ENCODE measurements around the gene APEH. TPM values are rescaled to one million over a fixed set of nuclear protein-coding genes. Genes with fewer than 3 reads are reported as not detected.

The APEH gene
- total RNA-seq, 1 experiment from 2014 or later: 215 TPM

GRCh38 chr3:49673121-49673714, 933 bp upstream of the APEH start:
- H4K5ac ChIP-seq (ENCODE audit: insufficient read length, low read depth, low read length): no peak overlapping the region
- no peaks in the 10 kb centered on the region; the same call in 1 of the 2 replicates for H3K79me2 ChIP-seq (ENCODE audit: insufficient read depth, low read length)
- peaks cover 4% of the 10 kb centered on the region for H3K79me1 ChIP-seq (ENCODE audit: insufficient read depth, low read depth, low read length, poor library complexity, severe bottlenecking)
- H2BK12ac ChIP-seq (ENCODE audit: insufficient read length, low read depth, low read length): no peak overlapping the region
- peaks cover 8% of the 10 kb centered on the region for H3K23me2 ChIP-seq (ENCODE audit: insufficient read length, low read depth, low read length, poor library complexity, severe bottlenecking)
- peak overlapping the region; percentile 44 for H3K9ac ChIP-seq (ENCODE audit: extremely low read depth, insufficient read length, low read length)
- no peak overlapping the region for H2BK20ac ChIP-seq (ENCODE audit: low read depth, low read length, poor library complexity, severe bottlenecking)
- no peak overlapping the region for H2BK5ac ChIP-seq (ENCODE audit: insufficient read length, low read length)
- no peak overlapping the region for H3T11ph ChIP-seq (ENCODE audit: low read length)
- H2BK120ac ChIP-seq (ENCODE audit: low read depth, low read length, poor library complexity, severe bottlenecking): no peak overlapping the region
- H2AFZ ChIP-seq (ENCODE audit: low read length): no peak overlapping the region
- H3K27ac ChIP-seq (ENCODE audit: insufficient read length, low read depth, low read length): no peak overlapping the region
- H3K4ac ChIP-seq (ENCODE audit: low read depth, low read length): no peak overlapping the region; the same call in 1 of the 2 replicates
- TF ChIP-seq CTCF (conservative IDR thresholded peaks at IDR 0.05): no peak
- no peaks in the 10 kb centered on the region for H3K27me3 ChIP-seq (ENCODE audit: insufficient read depth, low read length)
- H4K91ac ChIP-seq (ENCODE audit: insufficient read length, low read depth, low read length): no peak overlapping the region
- H3K27ac Mint-ChIP-seq: peak overlapping the region; percentile 93 to 99 (median 98)
- H3K9me3 ChIP-seq (ENCODE audit: control insufficient read depth, low read depth, low read length): no peaks in the 10 kb centered on the region
- H3K9me3 Mint-ChIP-seq: no peaks in the 10 kb centered on the region
- no peak overlapping the region for H2BK15ac ChIP-seq (ENCODE audit: low read depth, low read length)
- no peak overlapping the region for H3K56ac ChIP-seq (ENCODE audit: insufficient read length, low read depth, low read length)
- DNase-seq: no peak
- peak overlapping the region; percentile 67 for H3K4me2 ChIP-seq (ENCODE audit: insufficient read depth, insufficient read length, low read length)
- H3K36me3 Mint-ChIP-seq (ENCODE audit: insufficient read depth in 1 of 3, low read depth in 3 of 3): peaks cover 21 to 28% (median 28%) of the 10 kb centered on the region in 3 experiments; a peak in 6 of 7 replicates
- H3K18ac ChIP-seq (ENCODE audit: insufficient read length, low read depth, low read length): peak overlapping the region; percentile 69
- H4K8ac ChIP-seq (replicated peaks; ENCODE audit: insufficient read length, low read depth, low read length): no peak overlapping the region
- H3K4me1 Mint-ChIP-seq: peaks cover 15 to 20% of the 10 kb centered on the region in 2 experiments
- peak overlapping the region; percentile 94 to 95 for H3K4me3 Mint-ChIP-seq
- no peak overlapping the region for H3K23ac ChIP-seq (ENCODE audit: insufficient read length, low read depth, low read length)
- WGBS (ENCODE audit: extremely low coverage, insufficient read length, low lambda C conversion rate): no CpG with 5 or more reads among the region's 17 CpGs
- no peaks in the 10 kb centered on the region for H4K20me1 ChIP-seq (ENCODE audit: control insufficient read depth, insufficient read depth, insufficient read length)
- no peaks in the 10 kb centered on the region; the same call in 1 of the 2 replicates for H3K27me3 Mint-ChIP-seq (ENCODE audit: low read depth)
- no peak overlapping the region for H2AK5ac ChIP-seq (ENCODE audit: insufficient read length, low read length)
- peak overlapping the region; percentile 83 for H3K14ac ChIP-seq (ENCODE audit: insufficient read depth, low read length)
- no peaks in the 10 kb centered on the region; the same call in 1 of the 2 replicates for H3K4me1 ChIP-seq (ENCODE audit: insufficient read depth, low read length)
